ENCODE results near the gene PDE8B. TPM values are rescaled to one million over a fixed set of nuclear protein-coding genes. Genes with fewer than 3 reads are reported as not detected.

PDE8B gene
- total RNA-seq, 1 experiment from 2014 or later, result 0.07 TPM

- DNase-seq, result no peak
- Histone ChIP-seq H4K5ac (ENCODE audit: insufficient read length, low read depth, low read length) (no peak overlapping the region), H3T11ph (ENCODE audit: low read length) (no peak overlapping the region), H3K4ac (ENCODE audit: low read depth, low read length) (no peak overlapping the region), H4K8ac (replicated peaks; ENCODE audit: insufficient read length, low read depth, low read length) (no peak overlapping the region), H3K4me2 (ENCODE audit: insufficient read depth, insufficient read length, low read length) (no peak overlapping the region), H3K56ac (ENCODE audit: insufficient read length, low read depth, low read length) (no peak overlapping the region), H2BK15ac (ENCODE audit: low read depth, low read length) (no peak overlapping the region), H4K20me1 (ENCODE audit: control insufficient read depth, insufficient read depth, insufficient read length) (no peaks in the 10 kb centered on the region), H4K91ac (ENCODE audit: insufficient read length, low read depth, low read length) (no peak overlapping the region), H3K9ac (ENCODE audit: extremely low read depth, insufficient read length, low read length) (no peak overlapping the region), H3K27me3 (ENCODE audit: insufficient read depth, low read length) (no peaks in the 10 kb centered on the region), H3K23ac (ENCODE audit: insufficient read length, low read depth, low read length) (no peak overlapping the region), H3K9me3 (ENCODE audit: control insufficient read depth, low read depth, low read length) (no peaks in the 10 kb centered on the region), H3K4me1 (ENCODE audit: insufficient read depth, low read length) (no peaks in the 10 kb centered on the region), H2AFZ (ENCODE audit: low read length) (no peak overlapping the region), H2BK12ac (ENCODE audit: insufficient read length, low read depth, low read length) (no peak overlapping the region), H3K79me1 (ENCODE audit: insufficient read depth, low read depth, low read length, poor library complexity, severe bottlenecking) (no peaks in the 10 kb centered on the region), H2BK5ac (ENCODE audit: insufficient read length, low read length) (no peak overlapping the region), H3K18ac (ENCODE audit: insufficient read length, low read depth, low read length) (no peak overlapping the region), H3K23me2 (ENCODE audit: insufficient read length, low read depth, low read length, poor library complexity, severe bottlenecking) (no peaks in the 10 kb centered on the region), H2BK120ac (ENCODE audit: low read depth, low read length, poor library complexity, severe bottlenecking) (no peak overlapping the region), H2AK5ac (ENCODE audit: insufficient read length, low read length) (no peak overlapping the region), H3K14ac (ENCODE audit: insufficient read depth, low read length) (no peak overlapping the region), H2BK20ac (ENCODE audit: low read depth, low read length, poor library complexity, severe bottlenecking) (no peak overlapping the region), H3K27ac (ENCODE audit: insufficient read length, low read depth, low read length) (no peak overlapping the region), H3K79me2 (ENCODE audit: insufficient read depth, low read length) (no peaks in the 10 kb centered on the region)
- no peak overlapping the region for H3K4me3 Mint-ChIP-seq
- TF ChIP-seq CTCF (conservative IDR thresholded peaks at IDR 0.05), result no peak
- H3K4me1 Mint-ChIP-seq, result peaks cover 0 to under 1% of the 10 kb centered on the region in 2 experiments; a peak in 2 of 4 replicates
- peaks cover 0 to 8% (median 0%) of the 10 kb centered on the region in 3 experiments; a peak in 2 of 7 replicates for H3K36me3 Mint-ChIP-seq (ENCODE audit: insufficient read depth in 1 of 3, low read depth in 3 of 3)
- peaks cover 2% of the 10 kb centered on the region; the same call in 1 of the 2 replicates for H3K27me3 Mint-ChIP-seq (ENCODE audit: low read depth)
- H3K27ac Mint-ChIP-seq, result no peak overlapping the region
- peaks cover 3% of the 10 kb centered on the region in 2 experiments; a peak in 2 of 5 replicates for H3K9me3 Mint-ChIP-seq
- WGBS (ENCODE audit: extremely low coverage, insufficient read length, low lambda C conversion rate), result no CpG with 5 or more reads among the region's 2 CpGs
Measured at GRCh38 chr5:77390795-77391194, 180.3 kb downstream of the PDE8B start.
